HepG2 (cell line): ENCODE data around the gene BAIAP2L2. TPM values are rescaled to one million over a fixed set of nuclear protein-coding genes. Genes with fewer than 3 reads are reported as not detected.

Experiments used
- FOXC1 ChIP-seq: sonication (generic); formaldehyde crosslinking; IDR thresholded peaks from 2 replicates; pipeline ENCODE4 v1.8.0; 2022; ENCODE audit warnings: mild to moderate bottlenecking, missing genetic modification reagents, borderline replicate concordance
- GABPB1 ChIP-seq: IDR thresholded peaks from 2 replicates; pipeline ENCODE4 v1.6.1; 2016; ENCODE audit warnings: mild to moderate bottlenecking, missing genetic modification reagents, moderate library complexity, missing compliant biosample characterization
- SAP130 ChIP-seq: IDR thresholded peaks from 2 replicates; pipeline ENCODE4 v1.6.1; 2016; ENCODE audit warnings: low read depth
- TBX2 ChIP-seq: sonication (generic); formaldehyde crosslinking; IDR thresholded peaks from 2 replicates; pipeline ENCODE4 v1.5.0; 2020; ENCODE audit warnings: missing genetic modification reagents, mild to moderate bottlenecking, borderline replicate concordance
- TOE1 ChIP-seq: sonication (generic); formaldehyde crosslinking; IDR thresholded peaks from 2 replicates; pipeline ENCODE4 v1.4.0; 2020; ENCODE audit warnings: mild to moderate bottlenecking, missing genetic modification reagents
- XBP1 ChIP-seq: sonication (generic); formaldehyde crosslinking; IDR thresholded peaks from 2 replicates; pipeline ENCODE4 v1.5.0; 2020; ENCODE audit warnings: missing genetic modification reagents
- ZGPAT ChIP-seq: IDR thresholded peaks from 2 replicates; pipeline ENCODE4 v1.6.1; 2016; ENCODE audit warnings: mild to moderate bottlenecking
- ZNF318 ChIP-seq: sonication (generic); formaldehyde crosslinking; IDR thresholded peaks from 2 replicates; pipeline ENCODE4 v1.4.0; 2020; ENCODE audit warnings: mild to moderate bottlenecking, missing genetic modification reagents
- ZNF484 ChIP-seq: sonication (generic); formaldehyde crosslinking; IDR thresholded peaks from 2 replicates; pipeline ENCODE4 v1.5.1; 2020; ENCODE audit warnings: mild to moderate bottlenecking, low read depth, missing genetic modification reagents, borderline replicate concordance
- ZNF672 ChIP-seq: sonication (generic); formaldehyde crosslinking; IDR thresholded peaks from 2 replicates; pipeline ENCODE4 v1.8.1; 2022; ENCODE audit warnings: missing genetic modification reagents
- ZNF687 ChIP-seq: sonication (generic); formaldehyde crosslinking; IDR thresholded peaks from 2 replicates; pipeline ENCODE4 v1.5.1; 2020; ENCODE audit warnings: mild to moderate bottlenecking, missing genetic modification reagents, moderate library complexity
- polyA plus RNA-seq, 8 experiments: library from polyadenylated mRNA; depleted of rRNA in 3 of 8; stranded (reverse) in 7 of 8; unstranded in 1 of 8; fragments of >200 nt; fragmentation: Illumina TruSeq in 4 of 8; extraction: Trizol in 4 of 8; gene quantifications; 2 replicates each; pipeline versions ENCODE4 v1.2.1 to v1.2.3, GENCODE V29; 2011 to 2016; ENCODE audit warnings: low read depth in 4 of 8, missing spikeins in 1 of 8, mixed read lengths in 1 of 8; ENCODE audit not compliant: insufficient read depth in 1 of 8
- total RNA-seq, 5 experiments: library from RNA; depleted of rRNA; stranded (reverse); fragments of >200 nt; fragmentation: Illumina TruSeq; extraction: Trizol; gene quantifications; 2 replicates each; pipeline ENCODE4 v1.2.3, GENCODE V29; 2016; ENCODE audit warnings: low read depth in 1 of 5

The BAIAP2L2 gene
- total and polyA plus RNA-seq, 2 of the 13 experiments (the other 11 are each of a cell fraction or from before 2014, with no cell fraction given) = 4.4 to 7.5 TPM

- no peak for TF ChIP-seq ZNF484 (CRISPR knock-in tag)
- no peak for TF ChIP-seq TOE1 (CRISPR knock-in tag)
- 0 out of 2 replicates have a peak, but pooled peaks have one; percentile 25 for TF ChIP-seq ZGPAT (CRISPR knock-in tag)
- TF ChIP-seq SAP130 = peak; percentile 44
- no peak for TF ChIP-seq ZNF318 (CRISPR knock-in tag)
- no peak for TF ChIP-seq ZNF672 (CRISPR knock-in tag)
- TF ChIP-seq XBP1 = no peak
- peak; percentile 61 for TF ChIP-seq ZNF687
- peak; percentile 61; the same call in 1 of the 2 replicates for TF ChIP-seq GABPB1 (CRISPR knock-in tag)
- TF ChIP-seq TBX2 (CRISPR knock-in tag) = peak; percentile 48; the same call in 1 of the 2 replicates
- TF ChIP-seq FOXC1 = no peak
These were observed 4.3 kb upstream of the BAIAP2L2 start (continued) for GRCh38 chr22:38114484-38115398.
